ENCODE data around the gene ALPL. TPM values are rescaled to one million over a fixed set of nuclear protein-coding genes. Genes with fewer than 3 reads are reported as not detected.

Gene ALPL
- total and polyA plus RNA-seq, 9 of the 15 experiments (the other 6 are each of a cell fraction or from before 2014, with no cell fraction given): 0.04 to 0.38 (median 0.18) TPM; not detected in 4

- 0 out of 2 replicates have a peak, but pooled peaks have one; percentile 53 for TF ChIP-seq NKRF (IDR thresholded peaks at IDR 0.05; ENCODE audit: borderline replicate concordance)
- no peak for TF ChIP-seq XRCC5 (IDR thresholded peaks at IDR 0.05; ENCODE audit: low read depth, low read length)
- TF ChIP-seq LARP7 (IDR thresholded peaks at IDR 0.05): no peak
- no peak for TF ChIP-seq RBM14 (IDR thresholded peaks at IDR 0.05; ENCODE audit: borderline replicate concordance, insufficient read depth, low read depth, low read length)
- no peak for TF ChIP-seq HDAC6 (IDR thresholded peaks at IDR 0.05; ENCODE audit: low read depth, low read length)
- TF ChIP-seq NBN (IDR thresholded peaks at IDR 0.05; ENCODE audit: low read depth): peak; percentile 43; the same call in 1 of the 2 replicates
- TF ChIP-seq NFXL1 (CRISPR knock-in tag; IDR thresholded peaks at IDR 0.05): no peak
- TF ChIP-seq ZNF76 (CRISPR knock-in tag; IDR thresholded peaks at IDR 0.05; ENCODE audit: borderline replicate concordance): no peak
- TF ChIP-seq ATF7 (IDR thresholded peaks at IDR 0.05): 0 out of 2 replicates have a peak, but pooled peaks have one; percentile 21
- peak in 2 of 3 experiments; percentile 12 to 14; a peak in 2 of 6 replicates for TF ChIP-seq CTCF (IDR thresholded peaks at IDR 0.05 in 2 of 3, conservative IDR thresholded peaks at IDR 0.05 in 1 of 3; ENCODE audit: insufficient read depth in 2 of 3, low read depth in 1 of 3, low read length in 3 of 3)
- TF ChIP-seq MYNN (IDR thresholded peaks at IDR 0.05): peak; percentile 62; the same call in 1 of the 2 replicates
- no peak for TF ChIP-seq MYNN (CRISPR knock-in tag; IDR thresholded peaks at IDR 0.05)
- TF ChIP-seq ZNF518B (CRISPR knock-in tag; IDR thresholded peaks at IDR 0.05): no peak
- no peak for TF ChIP-seq ZC3H4 (CRISPR knock-in tag; IDR thresholded peaks at IDR 0.05; ENCODE audit: borderline replicate concordance)
- no peak for TF ChIP-seq TCFL5 (CRISPR knock-in tag; conservative IDR thresholded peaks at IDR 0.05)
- no peak for TF ChIP-seq ZMIZ1 (IDR thresholded peaks at IDR 0.05; ENCODE audit: low read depth in 2 of 2, low read length in 2 of 2)
These were observed 109.5 kb downstream of the ALPL start (continued) for GRCh38 chr1:21618561-21619374.
